Smooth muscle cell (in vitro differentiated cells): ENCODE data around the gene RGL2. TPM values are rescaled to one million over a fixed set of nuclear protein-coding genes. Genes with fewer than 3 reads are reported as not detected.

Experiments
- DNase-seq: peaks from one replicate; lab custom pipeline; 2025; ENCODE audit not compliant: unreplicated experiment; lab: John Stamatoyannopoulos, UW
- H2AFZ ChIP-seq: fragments of 200-600 bp; sonication (generic); 2 replicates; pipeline ENCODE4 v1.6.0; 2016; ENCODE audit warnings: antibody characterized with exemption, low read depth, mild to moderate bottlenecking
- H3F3A ChIP-seq: fragments of 200-600 bp; sonication (generic); 2 replicates; pipeline ENCODE4 v1.6.0; 2017; ENCODE audit warnings: antibody characterized with exemption, low read depth
- H3K27ac ChIP-seq: fragments of 200-600 bp; sonication (generic); 2 replicates; pipeline ENCODE4 v1.5.1; 2016; ENCODE audit warnings: low read depth, mild to moderate bottlenecking
- H3K27me3 ChIP-seq: fragments of 200-600 bp; sonication (generic); 2 replicates; pipeline ENCODE4 v1.6.1; 2016; ENCODE audit warnings: low read depth, mild to moderate bottlenecking
- H3K36me3 ChIP-seq: fragments of 200-600 bp; sonication (generic); 2 replicates; pipeline ENCODE4 v1.5.1; 2016; ENCODE audit warnings: low read depth
- H3K4me1 ChIP-seq: fragments of 200-600 bp; sonication (generic); 2 replicates; pipeline ENCODE4 v1.5.1; 2016; ENCODE audit warnings: low read depth
- H3K4me2 ChIP-seq: fragments of 200-600 bp; sonication (generic); 2 replicates; pipeline ENCODE4 v1.6.0; 2016; ENCODE audit warnings: mild to moderate bottlenecking
- H3K4me3 ChIP-seq: fragments of 200-600 bp; sonication (generic); 2 replicates; pipeline ENCODE4 v1.5.1; 2016; ENCODE audit warnings: mild to moderate bottlenecking
- H3K79me2 ChIP-seq: fragments of 200-600 bp; sonication (generic); 2 replicates; pipeline ENCODE4 v1.6.0; 2016; ENCODE audit warnings: low read depth, mild to moderate bottlenecking
- H3K9ac ChIP-seq: fragments of 200-600 bp; sonication (generic); 2 replicates; pipeline ENCODE4 v1.6.0; 2016; ENCODE audit warnings: low read depth
- H3K9me3 ChIP-seq: fragments of 200-600 bp; sonication (generic); replicated peaks from 2 replicates; pipeline ENCODE4 v1.5.1; 2016; ENCODE audit warnings: low read depth
- H4K20me1 ChIP-seq: fragments of 200-600 bp; sonication (generic); 2 replicates; pipeline ENCODE4 v1.6.0; 2016; ENCODE audit warnings: low read depth
- CTCF ChIP-seq: fragments of 200-600 bp; sonication (generic); IDR thresholded peaks from 2 replicates; pipeline ENCODE4 v1.5.1; 2017; ENCODE audit warnings: borderline replicate concordance, mild to moderate bottlenecking, antibody characterized with exemption; ENCODE audit not compliant: insufficient read depth, poor library complexity, severe bottlenecking
- WGBS: methylation state at CpG from one replicate; pipeline ENCODE4 v1.1.7; 2016; ENCODE audit warnings: low lambda C conversion rate; 5-methylcytosine and 5-hydroxymethylcytosine counted together
- polyA plus RNA-seq: library from polyadenylated mRNA; unstranded; fragments of >200 nt; fragmentation: Nextera tagmentation; extraction: Ambion mirVana; gene quantifications from 2 replicates; pipeline ENCODE4 v1.2.1, GENCODE V29; 2016
- total RNA-seq: library from RNA; depleted of rRNA; stranded (reverse); fragments of >200 nt; gene quantifications from 2 replicates; pipeline ENCODE4 v1.2.3, GENCODE V29; 2014

RGL2 gene
- total and polyA plus RNA-seq, 2 experiments from 2014 or later: 21.8 to 58.7 TPM

- H3K4me1 ChIP-seq: peaks cover 34% of the 10 kb centered on the region
- no peak overlapping the region for H3K9ac ChIP-seq
- no peak overlapping the region for H3K4me2 ChIP-seq
- peaks cover 32% of the 10 kb centered on the region for H4K20me1 ChIP-seq
- no peak for TF ChIP-seq CTCF
- H3K4me3 ChIP-seq: no peak overlapping the region
- H3K79me2 ChIP-seq: peaks cover 22% of the 10 kb centered on the region
- no peaks in the 10 kb centered on the region for H3K9me3 ChIP-seq
- H3F3A ChIP-seq: peaks cover 29% of the 10 kb centered on the region
- WGBS: 87% methylated on average over 9 of the region's 9 CpGs
- no peak overlapping the region for H3K27ac ChIP-seq
- H3K27me3 ChIP-seq: no peaks in the 10 kb centered on the region
- no peaks in the 10 kb centered on the region for H3K36me3 ChIP-seq
- no peak for DNase-seq
- H2AFZ ChIP-seq: no peak overlapping the region
These were observed 20.4 kb downstream of the RGL2 start for GRCh38 chr6:33278392-33278741.

- Histone ChIP-seq H3K4me2 (peak overlapping the region; percentile 86), H3F3A (peaks cover 35% of the 10 kb centered on the region), H3K36me3 (no peaks in the 10 kb centered on the region), H3K9ac (no peak overlapping the region), H3K79me2 (peaks cover 28% of the 10 kb centered on the region), H3K4me1 (peaks cover 40% of the 10 kb centered on the region), H3K4me3 (peak overlapping the region; percentile 57), H2AFZ (no peak overlapping the region), H3K27ac (peak overlapping the region; percentile 85), H3K9me3 (no peaks in the 10 kb centered on the region), H4K20me1 (peaks cover 37% of the 10 kb centered on the region), H3K27me3 (no peaks in the 10 kb centered on the region)
- no peak for TF ChIP-seq CTCF
- no peak for DNase-seq
- 54% methylated on average over 39 of the region's 39 CpGs for WGBS
These were observed 20.9 kb downstream of the RGL2 start for GRCh38 chr6:33277663-33278391.

- H3K4me2 ChIP-seq: peak within 1 kb of the TSS; percentile 86
- H3K79me2 ChIP-seq: peaks cover 35% of the 10 kb centered on the region
- peak; percentile 68 for DNase-seq
- H3K27me3 ChIP-seq: no peaks in the 10 kb centered on the region
- no peaks in the 10 kb centered on the region for H3K9me3 ChIP-seq
- no peak within 1 kb of the TSS for H2AFZ ChIP-seq
- TF ChIP-seq CTCF: peak; percentile 55
- H3K4me1 ChIP-seq: peaks cover 42% of the 10 kb centered on the region
- peaks cover 45% of the 10 kb centered on the region for H4K20me1 ChIP-seq
- peak within 1 kb of the TSS; percentile 57 for H3K4me3 ChIP-seq
- peak within 1 kb of the TSS; percentile 85 for H3K27ac ChIP-seq
- no peak within 1 kb of the TSS for H3K9ac ChIP-seq
- 1% methylated on average over 55 of the region's 80 CpGs for WGBS
- H3F3A ChIP-seq: peaks cover 42% of the 10 kb centered on the region
- H3K36me3 ChIP-seq: no peaks in the 10 kb centered on the region
These were observed 21.7 kb downstream of the RGL2 start, which contains the start of gene B3GALT4 for GRCh38 chr6:33276864-33277662. Gene B3GALT4, plus strand, starts transcription at chr6:33277123. Its CDS starts 297 bp downstream, at chr6:33277420.
